ENCODE measurements around the gene KCNE1. TPM values are rescaled to one million over a fixed set of nuclear protein-coding genes. Genes with fewer than 3 reads are reported as not detected.
"Not testable (repeated sequence)": the region's sequence is repeated elsewhere in the genome, so short reads cannot be mapped to it uniquely, and the experiment has no call there.

The KCNE1 gene
- total and polyA plus RNA-seq, 8 donors = 0.05 to 0.75 (median 0.30) TPM

DNA sequence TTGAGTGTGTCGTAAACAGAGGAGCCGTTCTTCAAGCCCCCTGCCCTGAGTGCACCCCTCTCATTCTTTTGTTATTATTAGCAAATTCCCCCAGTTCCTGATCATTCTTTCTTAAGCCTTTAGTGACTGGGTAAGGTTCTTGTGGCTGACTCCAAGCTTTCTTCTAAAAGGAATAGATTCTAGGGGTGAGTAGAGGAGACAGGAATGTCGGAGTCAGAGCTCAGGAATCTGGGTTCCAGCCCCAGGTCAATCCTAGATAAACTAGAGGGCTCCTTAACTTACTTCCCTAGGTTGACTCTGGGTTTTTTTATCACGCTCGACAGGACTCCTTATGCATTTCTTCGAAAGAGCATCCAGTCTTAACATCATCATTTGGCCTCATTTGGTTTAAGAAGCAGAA, 55.8 kb downstream of the KCNE1 start:
- H3K4me3 ChIP-seq; H3K27me3 ChIP-seq; H3K27ac ChIP-seq; DNase-seq; FAIRE-seq; H3K36me3 ChIP-seq; H3K9me3 ChIP-seq; ATAC-seq; intact Hi-C loops (cut with DNase I); H3K4me1 ChIP-seq: not testable (repeated sequence)
- no CpG with 5 or more reads among the region's 6 CpGs for WGBS, 2 donors

DNA sequence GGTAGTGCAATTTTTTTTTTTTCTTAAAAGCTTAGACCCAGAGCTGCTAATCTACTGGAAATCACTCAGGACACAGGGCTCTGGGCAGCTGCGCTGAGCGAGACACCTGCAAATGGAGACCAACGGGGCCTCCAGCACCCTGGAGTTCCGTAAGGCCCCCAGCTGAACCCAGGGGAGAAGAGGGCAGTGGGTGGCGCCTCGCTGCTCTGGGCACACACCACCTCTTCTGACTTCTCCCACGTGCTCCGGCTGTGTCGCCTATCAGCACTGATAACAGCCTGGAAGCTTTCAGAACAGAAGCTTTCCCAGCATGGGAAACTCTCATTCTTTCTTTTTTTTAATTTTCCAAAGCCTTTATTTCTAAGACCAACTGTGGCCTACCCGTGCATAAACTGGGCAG, 56.4 kb downstream of the KCNE1 start:
- H3K36me3 ChIP-seq; H3K4me1 ChIP-seq; FAIRE-seq; intact Hi-C loops (cut with DNase I); DNase-seq; H3K27ac ChIP-seq; H3K27me3 ChIP-seq; H3K9me3 ChIP-seq; H3K4me3 ChIP-seq: not testable (repeated sequence)
- ATAC-seq = peak; percentile 46 to 78 (median 60)
- WGBS, 2 donors = no CpG with 5 or more reads among the region's 10 CpGs

DNA sequence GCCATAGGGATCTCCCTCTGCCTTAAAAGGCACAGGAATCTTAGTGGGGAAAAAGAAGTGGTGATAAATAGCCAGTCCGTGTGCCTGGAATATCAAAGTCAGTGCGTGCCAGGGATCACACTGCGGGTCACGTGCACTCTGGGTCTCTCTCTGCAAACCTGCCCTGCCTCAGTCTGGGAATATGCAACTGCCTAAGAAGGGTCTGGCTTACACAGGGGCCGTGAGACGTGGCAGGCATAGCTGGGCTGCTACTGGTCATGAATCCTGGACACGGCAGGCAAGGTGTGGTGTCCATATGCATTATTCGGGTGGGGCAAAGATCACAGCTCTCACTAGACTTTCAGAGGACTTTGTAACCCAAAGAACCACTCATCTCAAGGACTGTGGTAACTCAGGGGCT, 65.0 kb downstream of the KCNE1 start:
- H3K27me3 ChIP-seq; H3K36me3 ChIP-seq; DNase-seq; intact Hi-C loops (cut with DNase I); ATAC-seq; FAIRE-seq; H3K4me3 ChIP-seq; H3K4me1 ChIP-seq; H3K27ac ChIP-seq; H3K9me3 ChIP-seq: not testable (repeated sequence)
- no CpG with 5 or more reads among the region's 8 CpGs for WGBS, 2 donors

DNA sequence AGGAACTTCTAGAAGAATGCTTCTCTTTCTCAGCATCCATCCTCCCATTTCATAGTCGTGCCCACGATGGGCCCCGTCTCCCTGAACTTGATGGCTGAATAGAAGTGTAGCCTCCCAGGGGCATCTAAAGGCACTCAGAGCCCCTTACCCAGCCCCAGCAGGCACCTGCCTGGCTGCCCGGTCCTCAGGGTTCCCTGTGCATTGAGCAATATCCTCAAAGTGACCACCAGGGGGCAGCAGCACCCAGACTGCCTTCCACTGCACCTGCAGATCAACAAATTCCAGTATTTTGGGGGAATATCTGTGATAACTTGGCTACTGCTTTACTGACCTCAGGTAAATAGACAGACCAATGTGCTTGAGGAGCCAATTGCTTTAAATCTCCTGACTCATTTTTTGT, 68.5 kb downstream of the KCNE1 start:
- H3K9me3 ChIP-seq; H3K36me3 ChIP-seq; H3K4me1 ChIP-seq; intact Hi-C loops (cut with DNase I); H3K4me3 ChIP-seq; H3K27ac ChIP-seq; FAIRE-seq; H3K27me3 ChIP-seq; DNase-seq: not testable (repeated sequence)
- ATAC-seq = peak in 3 of 4 donors; percentile 74 to 83 (median 75)
- no CpG with 5 or more reads among the region's 4 CpGs for WGBS, 2 donors

DNA sequence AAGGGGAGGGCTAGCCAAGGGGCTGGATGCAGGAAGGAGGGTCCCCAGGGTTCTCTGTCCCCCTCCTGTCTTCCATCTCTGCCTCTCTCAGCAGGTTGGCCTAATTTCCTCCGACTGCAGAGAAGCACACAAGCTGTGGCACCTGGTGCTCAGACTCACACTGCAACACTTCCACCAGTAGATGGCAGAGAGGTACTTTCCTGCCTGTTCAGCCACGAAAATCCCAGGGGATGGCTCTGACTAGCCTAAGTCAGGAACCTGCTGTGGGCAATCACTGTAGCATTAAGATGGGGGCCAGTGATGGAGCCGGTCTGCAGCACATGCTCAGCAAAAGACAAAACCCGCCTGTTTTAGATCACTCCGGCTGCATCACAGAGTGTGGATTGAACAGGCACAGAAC, 82.3 kb downstream of the KCNE1 start:
- intact Hi-C loops (cut with DNase I); H3K4me3 ChIP-seq; H3K4me1 ChIP-seq; H3K27ac ChIP-seq; H3K27me3 ChIP-seq; FAIRE-seq; H3K36me3 ChIP-seq; DNase-seq; H3K9me3 ChIP-seq: not testable (repeated sequence)
- WGBS, 2 donors = no CpG with 5 or more reads among the region's 5 CpGs
- peak in 2 of 4 donors; percentile 75 to 79 for ATAC-seq

DNA sequence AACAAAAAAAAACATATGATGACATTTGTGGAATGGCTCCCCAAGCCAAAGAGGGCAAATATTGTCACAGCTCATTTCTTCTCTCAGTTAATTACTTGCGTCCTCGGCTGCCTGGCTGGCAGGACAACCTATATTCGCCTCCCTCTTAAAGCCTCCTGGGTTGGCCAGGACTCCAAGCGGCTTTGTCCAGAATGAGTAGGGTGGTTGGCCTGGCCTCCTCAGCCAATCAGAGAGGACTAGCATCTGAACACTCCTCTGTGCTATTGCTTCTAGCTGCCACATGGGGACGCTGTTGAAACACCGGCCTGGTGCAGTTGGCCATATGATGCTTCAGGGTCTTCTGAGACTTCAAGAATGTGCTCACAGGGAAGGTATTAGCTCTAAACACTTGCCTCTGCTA, 83.6 kb downstream of the KCNE1 start:
- DNase-seq; H3K4me1 ChIP-seq; H3K36me3 ChIP-seq; H3K27me3 ChIP-seq; H3K27ac ChIP-seq; intact Hi-C loops (cut with DNase I); H3K9me3 ChIP-seq; ATAC-seq; FAIRE-seq; H3K4me3 ChIP-seq: not testable (repeated sequence)
- no CpG with 5 or more reads among the region's 6 CpGs for WGBS, 2 donors

DNA sequence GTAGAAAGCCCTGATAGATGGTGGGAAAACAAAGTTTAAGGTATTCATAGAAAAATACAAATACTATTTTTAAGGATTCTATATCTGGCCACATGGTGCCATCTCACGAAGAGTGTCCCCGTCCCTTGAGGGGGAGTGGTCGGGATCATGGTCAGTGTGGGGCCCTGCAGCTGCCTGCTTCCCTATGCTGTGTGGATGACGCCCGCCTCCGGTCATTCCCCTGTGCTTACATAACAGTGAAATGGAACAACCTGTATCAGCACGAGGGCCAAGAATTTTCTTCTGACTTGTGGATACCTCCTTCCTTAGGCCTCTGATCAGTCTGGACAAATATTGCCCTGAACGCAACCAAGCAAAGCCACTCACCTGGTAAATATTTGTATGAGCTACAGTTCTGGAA, 84.7 kb downstream of the KCNE1 start:
- H3K27ac ChIP-seq; intact Hi-C loops (cut with DNase I); DNase-seq; H3K27me3 ChIP-seq; H3K4me3 ChIP-seq; H3K4me1 ChIP-seq; H3K36me3 ChIP-seq; H3K9me3 ChIP-seq; FAIRE-seq: not testable (repeated sequence)
- peak in 1 of 4 donors; percentile 35 for ATAC-seq
- no CpG with 5 or more reads among the region's 8 CpGs for WGBS, 2 donors

DNA sequence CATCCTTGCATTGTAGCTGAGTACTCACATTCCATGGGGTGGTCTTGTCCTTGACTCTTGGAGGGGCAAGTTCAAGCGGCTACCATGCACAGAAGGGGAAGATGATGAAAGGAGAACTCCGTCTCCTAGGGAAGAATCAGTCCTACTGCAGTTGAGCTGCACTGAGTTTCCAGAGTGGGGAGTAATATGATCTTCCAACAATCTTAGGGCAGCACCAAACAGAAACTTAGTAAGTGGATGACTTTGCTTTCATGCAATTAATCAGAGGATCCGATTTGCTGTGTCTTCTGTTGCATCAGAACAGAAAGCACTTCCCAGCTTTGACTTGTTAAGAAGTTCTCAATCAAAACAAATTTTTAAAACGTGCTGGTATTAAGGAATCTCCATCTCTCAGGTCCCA, 88.2 kb downstream of the KCNE1 start, which contains the start of gene SMIM34:
Gene SMIM34 (minus strand): TSS at position 147 of the 400 bp plus-strand sequence. CDS start 112 bp downstream, at position 35.
- not testable (repeated sequence) for ATAC-seq

DNA sequence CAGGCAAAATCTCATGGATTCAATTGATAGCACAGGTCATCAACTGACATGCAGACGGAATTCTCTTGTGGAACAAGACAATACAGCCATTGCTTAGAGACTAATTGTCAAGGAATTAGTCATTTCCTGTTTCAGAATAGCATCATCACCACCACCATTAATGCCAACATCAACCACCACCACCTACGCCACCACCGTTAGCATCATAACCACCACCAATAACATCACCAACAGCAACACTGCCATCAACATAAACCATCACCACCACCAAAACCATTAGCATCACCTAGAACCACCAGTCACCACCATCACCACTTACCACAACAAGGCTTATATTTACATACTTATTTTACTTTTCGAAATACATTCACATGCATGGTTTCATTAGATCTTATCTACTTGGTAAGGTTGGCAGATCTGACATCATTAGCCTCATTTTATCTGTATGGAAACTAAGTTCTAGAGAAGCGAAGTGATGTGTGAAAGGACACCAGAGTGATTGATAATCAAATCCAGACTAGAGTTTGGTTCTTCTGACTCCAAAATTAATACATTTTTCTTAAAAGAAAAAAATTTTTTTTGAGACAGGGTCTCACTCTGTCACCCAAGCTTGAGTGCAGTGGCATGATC, 94.4 kb downstream of the KCNE1 start:
- H3K4me3 ChIP-seq; H3K27me3 ChIP-seq; H3K27ac ChIP-seq; intact Hi-C loops (cut with DNase I); ATAC-seq; H3K36me3 ChIP-seq; H3K4me1 ChIP-seq; H3K9me3 ChIP-seq; DNase-seq; FAIRE-seq: not testable (repeated sequence)
- WGBS, 2 donors = no CpG with 5 or more reads among the region's 5 CpGs

More for the DNA sequence above, 88.2 kb downstream of the KCNE1 start, which contains the start of gene SMIM34:
- H3K4me3 ChIP-seq; intact Hi-C loops (cut with DNase I); DNase-seq; H3K27me3 ChIP-seq; H3K27ac ChIP-seq; FAIRE-seq; H3K36me3 ChIP-seq; H3K9me3 ChIP-seq; H3K4me1 ChIP-seq: not testable (repeated sequence)
- no CpG with 5 or more reads among the region's 4 CpGs for WGBS, 2 donors

DNA sequence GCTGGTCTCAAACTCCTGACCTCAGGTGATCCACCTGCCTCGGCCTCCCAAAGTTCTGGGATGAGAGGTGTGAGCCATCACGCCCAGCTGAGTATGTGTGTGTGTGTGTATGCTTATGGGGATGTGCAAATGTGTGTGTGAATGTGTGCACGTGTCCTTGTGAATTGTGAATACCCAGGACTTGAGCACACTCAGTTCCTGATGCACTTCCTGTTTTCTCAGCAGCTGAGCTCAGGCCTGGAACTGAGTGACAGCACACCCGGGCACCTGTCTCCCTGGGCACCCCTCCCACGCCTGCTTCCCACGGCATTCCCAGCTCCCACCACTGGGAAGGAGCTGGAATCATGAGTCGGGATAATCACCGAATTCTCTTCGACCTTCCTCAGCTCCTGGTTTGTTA, 104.7 kb downstream of the KCNE1 start:
- H3K36me3 ChIP-seq; H3K27ac ChIP-seq; H3K27me3 ChIP-seq; H3K9me3 ChIP-seq; FAIRE-seq; H3K4me1 ChIP-seq; ATAC-seq; intact Hi-C loops (cut with DNase I); H3K4me3 ChIP-seq; DNase-seq: not testable (repeated sequence)
- WGBS, 2 donors = no CpG with 5 or more reads among the region's 9 CpGs

DNA sequence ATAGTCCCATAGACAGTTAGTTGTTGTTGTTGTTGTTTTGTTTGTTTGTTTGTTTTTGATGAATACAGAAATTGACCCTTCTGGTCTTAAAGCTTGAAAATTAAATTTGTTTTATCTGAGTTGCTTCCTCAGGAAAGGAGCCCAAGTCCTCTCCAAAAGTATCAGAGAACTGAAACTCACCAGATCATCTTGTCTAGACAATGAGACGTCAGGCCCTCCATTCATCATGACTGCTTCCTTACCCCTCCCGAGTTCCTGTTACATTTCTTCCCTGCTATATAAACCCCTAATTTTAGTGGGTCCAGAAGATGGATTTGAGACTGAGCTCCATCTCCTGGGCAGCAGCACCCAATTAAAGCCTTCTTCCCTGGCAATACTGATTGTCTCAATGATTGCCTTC, 105.3 kb downstream of the KCNE1 start:
- ATAC-seq; H3K27me3 ChIP-seq; H3K36me3 ChIP-seq; FAIRE-seq; H3K27ac ChIP-seq; H3K4me1 ChIP-seq; H3K9me3 ChIP-seq; H3K4me3 ChIP-seq; DNase-seq; intact Hi-C loops (cut with DNase I): not testable (repeated sequence)
- WGBS, 2 donors = no CpG with 5 or more reads among the region's 2 CpGs

DNA sequence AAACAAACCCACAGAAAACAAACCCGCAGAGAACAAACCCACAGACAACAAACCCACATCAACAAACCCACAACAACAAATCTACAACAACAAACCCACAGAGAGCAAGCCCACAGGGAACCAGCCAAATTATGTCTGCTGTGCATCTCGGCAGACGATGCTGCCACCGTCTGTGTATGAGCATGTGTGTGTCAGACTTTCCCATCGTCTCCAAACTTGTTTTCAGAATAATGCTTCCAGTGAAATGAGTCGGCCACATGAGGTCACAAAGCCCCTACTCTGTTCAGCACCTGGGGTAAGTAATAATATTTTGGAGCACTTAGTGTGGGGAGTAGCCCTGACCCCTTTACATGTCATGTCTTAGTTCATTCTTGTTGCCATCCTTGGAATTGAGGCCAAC, 105.9 kb downstream of the KCNE1 start:
- intact Hi-C loops (cut with DNase I); ATAC-seq: not testable (repeated sequence)
- no CpG with 5 or more reads among the region's 6 CpGs for WGBS, 2 donors

DNA sequence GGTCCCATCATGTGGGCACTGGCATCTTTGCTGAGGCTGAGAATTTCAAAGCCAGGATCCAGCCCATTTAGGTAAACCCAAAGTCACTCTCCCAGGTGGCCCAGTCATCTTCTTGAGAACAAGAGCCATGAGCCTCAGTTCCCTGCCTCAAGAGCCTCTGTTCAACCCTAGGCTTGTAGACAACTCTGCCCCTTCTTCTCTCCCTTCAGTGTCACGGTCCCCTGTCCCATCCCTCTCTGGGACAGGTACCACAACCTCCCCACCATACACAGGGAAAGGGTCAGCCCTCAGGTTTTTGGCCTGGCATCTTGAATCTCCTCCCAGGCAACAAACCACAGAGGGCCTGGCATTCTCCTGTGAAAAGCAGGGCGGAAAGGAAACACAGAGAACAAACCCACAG, 106.3 kb downstream of the KCNE1 start:
- H3K4me1 ChIP-seq; H3K4me3 ChIP-seq; H3K27me3 ChIP-seq; DNase-seq; H3K27ac ChIP-seq; ATAC-seq; H3K9me3 ChIP-seq; intact Hi-C loops (cut with DNase I); FAIRE-seq; H3K36me3 ChIP-seq: not testable (repeated sequence)
- WGBS, 2 donors = no CpG with 5 or more reads among the region's 2 CpGs

More for the DNA sequence above, 105.9 kb downstream of the KCNE1 start:
- not testable (repeated sequence) for H3K4me1 ChIP-seq, FAIRE-seq, H3K36me3 ChIP-seq, H3K4me3 ChIP-seq, H3K27ac ChIP-seq, H3K9me3 ChIP-seq, DNase-seq, H3K27me3 ChIP-seq
